ENCODE data around the gene ROR1. TPM values are rescaled to one million over a fixed set of nuclear protein-coding genes. Genes with fewer than 3 reads are reported as not detected.

The ROR1 gene
- total and polyA plus RNA-seq, 4 experiments from 2014 or later: not detected

DNA sequence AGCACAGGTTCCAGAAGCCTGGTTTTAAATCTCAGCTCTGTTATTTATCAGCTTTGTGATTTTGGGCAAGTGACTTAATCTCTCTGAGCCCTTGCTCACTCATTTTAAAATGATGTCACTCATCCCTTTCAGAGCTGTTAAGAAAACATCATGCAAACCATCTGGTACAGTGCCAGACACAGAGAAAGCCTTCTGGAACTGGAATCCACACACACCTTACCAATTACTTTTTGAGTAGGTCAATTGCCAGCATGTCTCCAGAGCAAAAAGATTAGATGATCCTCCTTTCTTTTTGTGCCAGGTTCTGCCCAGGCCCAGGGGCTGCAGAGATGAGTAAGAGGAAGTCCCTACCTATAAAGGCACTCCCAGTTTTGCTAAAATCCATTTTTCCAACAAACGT is 61.3 kb downstream of the ROR1 start:
- no peak for DNase-seq

DNA sequence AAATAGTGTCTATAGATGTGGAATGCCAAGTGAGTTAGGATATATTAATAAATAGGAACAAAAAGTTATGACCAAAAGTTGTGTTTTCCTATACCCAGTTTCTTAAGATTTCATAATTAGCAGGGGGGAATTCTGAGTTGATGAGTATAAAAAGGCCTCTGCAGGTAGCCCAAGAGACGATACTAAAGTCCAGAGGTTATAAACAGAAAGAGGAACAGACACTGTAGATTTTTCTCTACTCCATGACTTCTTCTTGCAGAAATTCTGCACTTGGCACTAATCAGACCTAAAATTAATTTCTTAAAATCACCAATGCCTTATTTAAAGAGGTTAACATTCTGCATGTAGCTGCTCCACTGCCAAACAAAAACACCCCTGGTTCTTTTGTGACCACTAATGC is 62.6 kb downstream of the ROR1 start:
- Mint-ChIP-seq H3K4me3 (no peak overlapping the region), H3K27me3 (peaks cover 3% of the 10 kb centered on the region in 2 donors), H3K27ac (no peak overlapping the region), H3K9me3 (no peaks in the 10 kb centered on the region), H3K4me1 (no peaks in the 10 kb centered on the region), H3K36me3 (no peaks in the 10 kb centered on the region)
- no peak for DNase-seq
- H3K4me3 ChIP-seq (ENCODE audit: low read length in 2 of 2): no peak overlapping the region
- no peaks in the 10 kb centered on the region for H3K9me3 ChIP-seq (ENCODE audit: control insufficient read depth in 1 of 2, low read length in 2 of 2)
- no peaks in the 10 kb centered on the region for H3K36me3 ChIP-seq (ENCODE audit: insufficient read depth, low read length)
- POLR2A ChIA-PET (ENCODE audit: partially characterized antibody): no interaction called here
- H3K4me1 ChIP-seq (ENCODE audit: insufficient read depth, low read length): no peaks in the 10 kb centered on the region
- CTCF ChIA-PET (ENCODE audit: partially characterized antibody): no interaction called here
- no peaks in the 10 kb centered on the region for H3K27me3 ChIP-seq (ENCODE audit: insufficient read depth, low read length)
- intact Hi-C loops (cut with micrococcal nuclease): no loop called here
- H3K27ac ChIP-seq (ENCODE audit: low read depth, low read length): no peak overlapping the region

More for the DNA sequence above, 61.3 kb downstream of the ROR1 start:
- H3K27ac ChIP-seq (ENCODE audit: low read depth, low read length): no peak overlapping the region
- no peaks in the 10 kb centered on the region for H3K36me3 Mint-ChIP-seq
- H3K4me1 Mint-ChIP-seq: no peaks in the 10 kb centered on the region
- peaks cover 3% of the 10 kb centered on the region in 2 donors for H3K27me3 Mint-ChIP-seq
- no peaks in the 10 kb centered on the region for H3K9me3 ChIP-seq (ENCODE audit: control insufficient read depth in 1 of 2, low read length in 2 of 2)
- intact Hi-C loops (cut with micrococcal nuclease): no loop called here
- H3K27me3 ChIP-seq (ENCODE audit: insufficient read depth, low read length): no peaks in the 10 kb centered on the region
- no peaks in the 10 kb centered on the region for H3K36me3 ChIP-seq (ENCODE audit: insufficient read depth, low read length)
- ChIA-PET POLR2A (ENCODE audit: partially characterized antibody) (no interaction called here), CTCF (ENCODE audit: partially characterized antibody) (no interaction called here)
- no peaks in the 10 kb centered on the region for H3K4me1 ChIP-seq (ENCODE audit: insufficient read depth, low read length)
- no peak overlapping the region for H3K4me3 Mint-ChIP-seq
- no peak overlapping the region for H3K4me3 ChIP-seq (ENCODE audit: low read length in 2 of 2)
- no peak overlapping the region for H3K27ac Mint-ChIP-seq
- no peaks in the 10 kb centered on the region for H3K9me3 Mint-ChIP-seq

DNA sequence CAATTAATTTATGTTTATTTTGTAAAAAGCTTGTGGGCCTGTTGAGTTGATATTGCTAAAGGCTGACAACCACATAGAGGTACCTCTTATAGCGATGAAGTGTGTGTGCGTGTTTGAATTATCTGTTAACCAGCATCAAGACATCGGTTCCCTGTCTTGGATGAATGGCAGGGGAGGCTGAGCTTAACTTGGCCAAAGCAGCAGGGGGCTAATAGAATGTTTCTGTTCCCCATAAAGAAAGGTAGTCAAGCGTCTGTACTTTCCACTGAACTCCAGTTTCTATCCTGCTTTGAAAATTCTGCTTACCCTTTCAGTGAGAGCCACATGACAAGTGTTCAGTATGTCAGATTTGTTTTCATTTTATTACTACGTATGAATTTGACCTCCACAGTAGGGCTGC is 63.0 kb downstream of the ROR1 start:
- Histone ChIP-seq H3K9me3 (ENCODE audit: control insufficient read depth in 1 of 2, low read length in 2 of 2) (no peaks in the 10 kb centered on the region), H3K4me1 (ENCODE audit: insufficient read depth, low read length) (no peaks in the 10 kb centered on the region), H3K27me3 (ENCODE audit: insufficient read depth, low read length) (no peaks in the 10 kb centered on the region), H3K36me3 (ENCODE audit: insufficient read depth, low read length) (no peaks in the 10 kb centered on the region), H3K4me3 (ENCODE audit: low read length in 2 of 2) (no peak overlapping the region), H3K27ac (ENCODE audit: low read depth, low read length) (no peak overlapping the region)
- no peak for DNase-seq
- H3K4me3 Mint-ChIP-seq: no peak overlapping the region
- H3K4me1 Mint-ChIP-seq: no peaks in the 10 kb centered on the region
- ChIA-PET POLR2A (ENCODE audit: partially characterized antibody) (no interaction called here), CTCF (ENCODE audit: partially characterized antibody) (no interaction called here)
- H3K9me3 Mint-ChIP-seq: no peaks in the 10 kb centered on the region
- no peak overlapping the region for H3K27ac Mint-ChIP-seq
- no peaks in the 10 kb centered on the region for H3K36me3 Mint-ChIP-seq
- peaks cover 3 to 4% of the 10 kb centered on the region in 2 donors for H3K27me3 Mint-ChIP-seq
- intact Hi-C loops (cut with micrococcal nuclease): no loop called here

DNA sequence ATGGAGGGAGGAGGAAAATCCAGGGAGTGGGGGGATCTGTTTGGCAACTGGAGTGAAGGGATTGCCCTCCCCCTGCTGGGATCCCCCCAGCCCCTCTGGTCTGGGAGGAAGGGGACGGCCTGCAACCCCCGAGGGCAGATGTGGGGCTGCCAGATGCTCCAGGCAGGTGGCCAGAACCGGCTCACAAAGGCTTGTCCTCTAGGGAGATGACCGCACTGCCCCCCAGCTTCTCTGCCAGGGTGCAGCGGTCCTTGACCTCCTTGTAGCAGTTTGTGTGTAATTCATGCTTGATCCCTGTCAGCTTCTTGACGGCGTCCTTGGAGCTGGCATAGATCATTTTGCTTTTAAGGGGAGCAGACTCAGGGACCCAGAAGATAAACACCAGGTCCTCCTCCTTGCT is 69.2 kb downstream of the ROR1 start:
- Histone ChIP-seq H3K36me3 (ENCODE audit: insufficient read depth, low read length) (no peaks in the 10 kb centered on the region), H3K4me3 (ENCODE audit: low read length in 2 of 2) (no peak overlapping the region), H3K27me3 (ENCODE audit: insufficient read depth, low read length) (no peaks in the 10 kb centered on the region), H3K9me3 (ENCODE audit: control insufficient read depth in 1 of 2, low read length in 2 of 2) (no peaks in the 10 kb centered on the region), H3K4me1 (ENCODE audit: insufficient read depth, low read length) (no peaks in the 10 kb centered on the region), H3K27ac (ENCODE audit: low read depth, low read length) (no peak overlapping the region)
- intact Hi-C loops (cut with micrococcal nuclease): no loop called here
- Mint-ChIP-seq H3K4me1 (no peaks in the 10 kb centered on the region), H3K27me3 (peaks cover 7 to 10% of the 10 kb centered on the region in 2 donors), H3K4me3 (no peak overlapping the region), H3K27ac (no peak overlapping the region), H3K9me3 (no peaks in the 10 kb centered on the region), H3K36me3 (no peaks in the 10 kb centered on the region)
- ChIA-PET CTCF (ENCODE audit: partially characterized antibody) (no interaction called here), POLR2A (ENCODE audit: partially characterized antibody) (no interaction called here)
- no peak for DNase-seq

DNA sequence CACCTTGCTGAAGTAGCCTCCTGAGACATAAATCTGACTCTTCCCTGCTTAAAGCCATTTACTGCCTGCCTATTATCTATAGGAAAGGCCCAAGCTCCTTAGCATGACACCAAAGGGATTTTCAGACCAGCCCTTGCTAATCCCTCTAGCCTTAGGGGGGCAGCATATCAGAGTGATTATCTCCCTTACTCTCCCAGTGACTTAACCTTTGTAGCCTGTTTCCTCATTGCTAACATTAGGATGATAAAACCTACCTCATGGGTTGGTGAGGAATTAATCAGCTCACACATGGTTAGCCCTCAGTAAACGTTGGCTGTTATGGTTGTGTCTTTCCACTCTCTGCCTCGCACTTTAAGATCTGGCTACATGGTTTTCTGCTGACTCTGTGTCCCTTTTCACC is 70.1 kb downstream of the ROR1 start:
- POLR2A ChIA-PET (ENCODE audit: partially characterized antibody): no interaction called here
- no peaks in the 10 kb centered on the region for H3K36me3 Mint-ChIP-seq
- H3K9me3 Mint-ChIP-seq: no peaks in the 10 kb centered on the region
- no peaks in the 10 kb centered on the region for H3K9me3 ChIP-seq (ENCODE audit: control insufficient read depth in 1 of 2, low read length in 2 of 2)
- no peaks in the 10 kb centered on the region for H3K4me1 ChIP-seq (ENCODE audit: insufficient read depth, low read length)
- H3K4me3 ChIP-seq (ENCODE audit: low read length in 2 of 2): no peak overlapping the region
- no peaks in the 10 kb centered on the region for H3K36me3 ChIP-seq (ENCODE audit: insufficient read depth, low read length)
- CTCF ChIA-PET (ENCODE audit: partially characterized antibody): no interaction called here
- H3K4me3 Mint-ChIP-seq: no peak overlapping the region
- no peaks in the 10 kb centered on the region for H3K27me3 ChIP-seq (ENCODE audit: insufficient read depth, low read length)
- DNase-seq: no peak
- H3K27me3 Mint-ChIP-seq: peaks cover 7 to 10% of the 10 kb centered on the region in 2 donors
- intact Hi-C loops (cut with micrococcal nuclease): no loop called here
- no peak overlapping the region for H3K27ac Mint-ChIP-seq
- no peaks in the 10 kb centered on the region for H3K4me1 Mint-ChIP-seq
- H3K27ac ChIP-seq (ENCODE audit: low read depth, low read length): no peak overlapping the region

DNA sequence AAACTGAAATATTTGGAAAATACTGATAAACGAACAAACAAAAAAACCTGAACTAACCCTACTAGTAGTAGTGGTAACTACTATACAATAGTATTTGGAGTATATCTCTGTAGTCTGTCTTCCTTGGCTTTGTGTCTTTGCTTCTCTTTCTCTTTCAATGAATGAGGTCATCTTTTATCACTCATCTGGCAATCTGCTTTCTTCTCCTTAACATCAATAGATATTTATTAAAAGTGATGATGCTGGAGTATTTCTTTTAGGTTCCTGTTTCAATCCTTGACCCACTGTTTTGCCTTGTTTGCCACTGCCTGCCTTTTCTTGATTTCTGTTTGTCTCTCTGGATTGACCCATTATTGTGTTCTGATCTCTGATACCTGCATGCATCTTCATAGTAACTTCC is 71.5 kb downstream of the ROR1 start:
- Histone ChIP-seq H3K27ac (ENCODE audit: low read depth, low read length) (no peak overlapping the region), H3K4me1 (ENCODE audit: insufficient read depth, low read length) (no peaks in the 10 kb centered on the region), H3K4me3 (ENCODE audit: low read length in 2 of 2) (no peak overlapping the region), H3K36me3 (ENCODE audit: insufficient read depth, low read length) (no peaks in the 10 kb centered on the region), H3K9me3 (ENCODE audit: control insufficient read depth in 1 of 2, low read length in 2 of 2) (no peaks in the 10 kb centered on the region), H3K27me3 (ENCODE audit: insufficient read depth, low read length) (no peaks in the 10 kb centered on the region)
- Mint-ChIP-seq H3K4me3 (no peak overlapping the region), H3K27ac (no peak overlapping the region), H3K4me1 (no peaks in the 10 kb centered on the region), H3K9me3 (no peaks in the 10 kb centered on the region), H3K36me3 (no peaks in the 10 kb centered on the region), H3K27me3 (peaks cover 6 to 10% of the 10 kb centered on the region in 2 donors)
- intact Hi-C loops (cut with micrococcal nuclease): no loop called here
- ChIA-PET POLR2A (ENCODE audit: partially characterized antibody) (no interaction called here), CTCF (ENCODE audit: partially characterized antibody) (no interaction called here)
- DNase-seq: no peak

DNA sequence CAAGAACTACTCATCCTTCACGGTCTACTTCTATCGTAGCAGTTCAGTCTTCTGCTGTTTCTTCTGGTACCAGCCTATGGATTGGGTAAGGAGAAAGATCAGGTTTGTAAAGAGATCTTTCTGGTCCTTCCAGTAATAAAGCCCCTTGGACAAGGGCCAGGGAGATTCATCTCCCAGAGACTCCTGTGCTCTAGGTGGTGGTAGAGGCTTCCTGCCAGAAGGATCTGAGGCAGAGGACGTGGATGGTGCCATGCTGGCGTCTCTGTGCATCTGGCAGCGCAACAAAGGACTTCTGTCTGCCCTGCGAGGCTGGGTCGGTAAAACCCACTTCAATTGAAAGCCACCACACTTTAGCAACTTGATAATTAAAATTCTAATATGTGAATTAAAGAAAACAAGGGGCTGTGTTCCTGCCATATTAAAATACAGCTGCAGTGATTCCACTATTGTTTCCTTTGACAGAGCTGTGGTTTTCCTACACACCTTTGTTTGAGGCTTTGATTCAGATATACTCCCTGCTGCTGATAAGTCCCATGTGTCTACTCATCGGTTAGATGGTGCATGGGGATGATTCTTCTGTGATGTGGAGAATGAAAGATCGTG is 73.6 kb downstream of the ROR1 start:
- DNase-seq: no peak
- POLR2A ChIA-PET (ENCODE audit: partially characterized antibody): no interaction called here
- no peak overlapping the region for H3K27ac Mint-ChIP-seq
- H3K9me3 Mint-ChIP-seq: no peaks in the 10 kb centered on the region
- H3K4me3 Mint-ChIP-seq: no peak overlapping the region
- H3K27me3 ChIP-seq (ENCODE audit: insufficient read depth, low read length): no peaks in the 10 kb centered on the region
- no peaks in the 10 kb centered on the region for H3K4me1 ChIP-seq (ENCODE audit: insufficient read depth, low read length)
- intact Hi-C loops (cut with micrococcal nuclease): no loop called here
- H3K4me1 Mint-ChIP-seq: no peaks in the 10 kb centered on the region
- H3K4me3 ChIP-seq (ENCODE audit: low read length in 2 of 2): no peak overlapping the region
- CTCF ChIA-PET (ENCODE audit: partially characterized antibody): no interaction called here
- H3K9me3 ChIP-seq (ENCODE audit: control insufficient read depth in 1 of 2, low read length in 2 of 2): no peaks in the 10 kb centered on the region
- no peaks in the 10 kb centered on the region for H3K36me3 Mint-ChIP-seq
- peaks cover 3 to 8% of the 10 kb centered on the region in 2 donors for H3K27me3 Mint-ChIP-seq
- H3K27ac ChIP-seq (ENCODE audit: low read depth, low read length): no peak overlapping the region
- H3K36me3 ChIP-seq (ENCODE audit: insufficient read depth, low read length): no peaks in the 10 kb centered on the region

DNA sequence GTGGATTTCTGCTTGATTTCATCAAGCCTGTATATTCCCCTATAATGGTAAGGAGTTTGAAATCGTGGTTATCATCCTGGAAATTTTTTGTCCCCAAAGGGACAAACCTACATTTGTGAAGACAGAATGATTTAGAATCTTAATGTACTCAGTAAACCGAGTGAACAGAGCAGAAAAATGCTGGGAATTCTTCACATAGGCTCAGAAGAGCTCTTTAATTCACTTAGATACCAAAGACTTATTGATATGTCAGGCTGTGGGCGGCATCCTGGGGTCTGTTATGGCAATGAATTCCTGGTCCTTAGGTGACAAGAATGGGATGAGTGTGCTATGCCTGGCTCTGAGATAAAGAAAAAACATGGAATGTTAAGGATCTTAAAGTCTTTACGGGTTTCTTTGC is 74.9 kb downstream of the ROR1 start:
- Histone ChIP-seq H3K36me3 (ENCODE audit: insufficient read depth, low read length) (no peaks in the 10 kb centered on the region), H3K27ac (ENCODE audit: low read depth, low read length) (no peak overlapping the region), H3K9me3 (ENCODE audit: control insufficient read depth in 1 of 2, low read length in 2 of 2) (no peaks in the 10 kb centered on the region), H3K27me3 (ENCODE audit: insufficient read depth, low read length) (no peaks in the 10 kb centered on the region), H3K4me1 (ENCODE audit: insufficient read depth, low read length) (no peaks in the 10 kb centered on the region), H3K4me3 (ENCODE audit: low read length in 2 of 2) (no peak overlapping the region)
- H3K27me3 Mint-ChIP-seq: peaks cover 0 to 8% of the 10 kb centered on the region in 2 donors
- ChIA-PET CTCF (ENCODE audit: partially characterized antibody) (no interaction called here), POLR2A (ENCODE audit: partially characterized antibody) (no interaction called here)
- H3K4me3 Mint-ChIP-seq: no peak overlapping the region
- DNase-seq: no peak
- intact Hi-C loops (cut with micrococcal nuclease): no loop called here
- no peak overlapping the region for H3K27ac Mint-ChIP-seq
- no peaks in the 10 kb centered on the region for H3K36me3 Mint-ChIP-seq
- no peaks in the 10 kb centered on the region for H3K9me3 Mint-ChIP-seq
- no peaks in the 10 kb centered on the region for H3K4me1 Mint-ChIP-seq

All from CD4-positive, alpha-beta memory T cell (primary cell).